Tibial artery (tissue), 4 donors: ENCODE measurements around the gene IKZF3.

Experiments used
- DNase-seq, 2 donors: peaks; one replicate each; pipeline ENCODE4 v3.0.0-alpha.2; 2019
- H3K27ac ChIP-seq, 2 donors: fragments of 200-600 bp; sonication (generic) in 1 of 2; 1 replicate in 1 of 2; 2 replicates in 1 of 2; pipeline ENCODE4 v1.5.1; 2018 to 2019; ENCODE audit warnings: mild to moderate bottlenecking in 1 of 2
- H3K27me3 ChIP-seq, 2 donors: fragments of 200-600 bp; sonication (generic) in 1 of 2; one replicate each; pipeline versions ENCODE4 v1.5.1 to v1.6.0; 2016 to 2019
- H3K36me3 ChIP-seq, 3 donors: fragments of 200-600 bp; sonication (generic) in 2 of 3; one replicate each; pipeline ENCODE4 v1.5.1; 2016 to 2019; ENCODE audit warnings: mild to moderate bottlenecking in 2 of 3
- H3K4me1 ChIP-seq, 4 donors: fragments of 200-600 bp; sonication (generic) in 2 of 4; 1 replicate in 3 of 4; 2 replicates in 1 of 4; pipeline ENCODE4 v1.5.1; 2016 to 2019
- H3K4me3 ChIP-seq, 2 donors: fragments of 200-600 bp; sonication (generic) in 1 of 2; 1 replicate in 1 of 2; 2 replicates in 1 of 2; pipeline ENCODE4 v1.5.1; 2018 to 2019; ENCODE audit warnings: mild to moderate bottlenecking in 2 of 2
- H3K9me3 ChIP-seq, 3 donors: fragments of 200-600 bp; sonication (generic) in 1 of 3; one replicate each; pipeline ENCODE4 v1.5.1; 2016 to 2019
- intact Hi-C: fragments of 100-400 bp; cut with DNase I; formaldehyde crosslinking; loops from one replicate; pipeline ENCODE4 v1.15.0; 2023; ENCODE audit warnings: low total_unique reads
- TF ChIP-seq, protein P1 (sequence below), 2 experiments: fragments of 200-600 bp in 1 of 2; fragments of 450-650 bp in 1 of 2; IDR thresholded peaks; one replicate each; pipeline ENCODE4 v1.5.1; 2017 to 2019; ENCODE audit warnings: antibody characterized with exemption in 2 of 2, mild to moderate bottlenecking in 1 of 2, moderate library complexity in 1 of 2

IKZF3 gene

DNA sequence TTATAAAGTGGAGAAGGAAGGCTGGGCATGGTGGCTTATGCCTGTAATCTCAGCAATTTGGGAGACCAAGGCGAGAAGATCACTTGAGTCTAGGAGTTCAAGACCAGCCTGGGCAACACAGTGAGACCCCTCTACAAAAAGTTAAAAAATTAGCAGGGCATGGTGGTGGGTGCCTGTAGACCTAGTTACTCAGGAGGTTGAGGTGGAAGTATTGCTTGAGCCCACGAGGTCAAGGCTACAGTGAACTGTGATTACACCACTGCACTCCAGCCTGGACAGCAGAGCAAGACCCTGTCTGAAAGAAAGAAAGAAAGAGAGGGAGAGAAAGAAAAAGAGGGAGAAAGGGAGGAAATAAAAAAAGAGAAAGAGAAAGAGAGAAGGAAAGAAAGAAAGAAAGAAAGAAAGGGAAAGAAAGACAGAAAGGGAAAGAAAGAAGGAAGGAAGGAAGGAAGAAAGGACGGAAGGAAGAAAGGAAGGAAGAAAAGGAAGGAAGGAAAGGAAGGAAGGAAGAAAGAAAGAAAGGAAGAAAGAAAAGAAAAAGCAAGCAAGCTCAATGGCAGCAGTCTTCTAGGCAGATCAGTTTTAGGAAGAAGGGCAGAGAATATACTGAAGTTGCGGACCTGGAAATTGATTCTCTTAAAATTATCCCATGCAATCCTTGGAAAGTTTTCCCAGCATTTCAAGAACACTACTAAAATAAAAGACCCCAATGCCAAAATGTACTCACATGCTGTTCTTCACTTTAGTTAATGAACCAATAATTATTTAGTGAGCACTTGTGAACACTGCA is 53.0 kb downstream of the IKZF3 start:
- intact Hi-C loops = no loop called here
- no peaks in the 10 kb centered on the region for H3K9me3 ChIP-seq
- no peaks in the 10 kb centered on the region for H3K36me3 ChIP-seq
- no peaks in the 10 kb centered on the region for H3K4me1 ChIP-seq
- TF ChIP-seq, protein P1, sequence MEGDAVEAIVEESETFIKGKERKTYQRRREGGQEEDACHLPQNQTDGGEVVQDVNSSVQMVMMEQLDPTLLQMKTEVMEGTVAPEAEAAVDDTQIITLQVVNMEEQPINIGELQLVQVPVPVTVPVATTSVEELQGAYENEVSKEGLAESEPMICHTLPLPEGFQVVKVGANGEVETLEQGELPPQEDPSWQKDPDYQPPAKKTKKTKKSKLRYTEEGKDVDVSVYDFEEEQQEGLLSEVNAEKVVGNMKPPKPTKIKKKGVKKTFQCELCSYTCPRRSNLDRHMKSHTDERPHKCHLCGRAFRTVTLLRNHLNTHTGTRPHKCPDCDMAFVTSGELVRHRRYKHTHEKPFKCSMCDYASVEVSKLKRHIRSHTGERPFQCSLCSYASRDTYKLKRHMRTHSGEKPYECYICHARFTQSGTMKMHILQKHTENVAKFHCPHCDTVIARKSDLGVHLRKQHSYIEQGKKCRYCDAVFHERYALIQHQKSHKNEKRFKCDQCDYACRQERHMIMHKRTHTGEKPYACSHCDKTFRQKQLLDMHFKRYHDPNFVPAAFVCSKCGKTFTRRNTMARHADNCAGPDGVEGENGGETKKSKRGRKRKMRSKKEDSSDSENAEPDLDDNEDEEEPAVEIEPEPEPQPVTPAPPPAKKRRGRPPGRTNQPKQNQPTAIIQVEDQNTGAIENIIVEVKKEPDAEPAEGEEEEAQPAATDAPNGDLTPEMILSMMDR (IDR thresholded peaks at IDR 0.05) = no peak
- no peak overlapping the region for H3K27ac ChIP-seq
- peaks cover 0 to 15% of the 10 kb centered on the region in 2 donors for H3K27me3 ChIP-seq
- H3K4me3 ChIP-seq = no peak overlapping the region
- DNase-seq = no peak

GRCh38 chr17:39809221-39809620 is 54.9 kb downstream of the IKZF3 start:
- peaks cover 0 to 15% of the 10 kb centered on the region in 2 donors for H3K27me3 ChIP-seq
- no peaks in the 10 kb centered on the region for H3K9me3 ChIP-seq
- no peaks in the 10 kb centered on the region for H3K36me3 ChIP-seq
- intact Hi-C loops = no loop called here
- TF ChIP-seq, protein P1 (IDR thresholded peaks at IDR 0.05) = no peak
- H3K27ac ChIP-seq = no peak overlapping the region
- H3K4me3 ChIP-seq = no peak overlapping the region
- no peaks in the 10 kb centered on the region for H3K4me1 ChIP-seq
- no peak for DNase-seq

- H3K4me1 ChIP-seq = no peaks in the 10 kb centered on the region
- TF ChIP-seq, protein P1 (IDR thresholded peaks at IDR 0.05) = no peak
- peaks cover 0 to 14% of the 10 kb centered on the region in 2 donors for H3K27me3 ChIP-seq
- no peak overlapping the region for H3K4me3 ChIP-seq
- no peak overlapping the region for H3K27ac ChIP-seq
- intact Hi-C loops = no loop called here
- no peak for DNase-seq
- no peaks in the 10 kb centered on the region for H3K9me3 ChIP-seq
- H3K36me3 ChIP-seq = no peaks in the 10 kb centered on the region
Measured at GRCh38 chr17:39808409-39808997, 55.6 kb downstream of the IKZF3 start.

GRCh38 chr17:39804839-39805238 is 59.3 kb downstream of the IKZF3 start:
- no peaks in the 10 kb centered on the region for H3K4me1 ChIP-seq
- DNase-seq = no peak
- intact Hi-C loops = no loop called here

GRCh38 chr17:39801055-39801454 is 63.1 kb downstream of the IKZF3 start:
- Histone ChIP-seq H3K9me3 (no peaks in the 10 kb centered on the region), H3K27ac (no peak overlapping the region), H3K36me3 (no peaks in the 10 kb centered on the region), H3K4me3 (no peak overlapping the region), H3K27me3 (peaks cover 0 to 21% of the 10 kb centered on the region in 2 donors), H3K4me1 (no peaks in the 10 kb centered on the region)
- intact Hi-C loops = no loop called here
- no peak for DNase-seq
- TF ChIP-seq, protein P1 (IDR thresholded peaks at IDR 0.05) = no peak

More at GRCh38 chr17:39804839-39805238, 59.3 kb downstream of the IKZF3 start:
- no peak overlapping the region for H3K27ac ChIP-seq
- H3K36me3 ChIP-seq = no peaks in the 10 kb centered on the region
- H3K9me3 ChIP-seq = no peaks in the 10 kb centered on the region
- no peak overlapping the region for H3K4me3 ChIP-seq
- peaks cover 0 to 14% of the 10 kb centered on the region in 2 donors for H3K27me3 ChIP-seq
- TF ChIP-seq, protein P1 (IDR thresholded peaks at IDR 0.05) = no peak
